Hematopoietic multipotent progenitor cell treated with erythropoietin and hydrocortisone succinate and interleukin-3 and kit ligand, for 17 days (in vitro differentiated cells): ENCODE results near the gene PRPSAP1.
"Not testable (repeated sequence)": the region's sequence is repeated elsewhere in the genome, so short reads cannot be mapped to it uniquely, and the experiment has no call there.

Source experiments
- DNase-seq: peaks from one replicate; pipeline ENCODE4 v3.0.0-alpha.2; 2015; ENCODE audit warnings: low spot score

PRPSAP1 gene

DNA sequence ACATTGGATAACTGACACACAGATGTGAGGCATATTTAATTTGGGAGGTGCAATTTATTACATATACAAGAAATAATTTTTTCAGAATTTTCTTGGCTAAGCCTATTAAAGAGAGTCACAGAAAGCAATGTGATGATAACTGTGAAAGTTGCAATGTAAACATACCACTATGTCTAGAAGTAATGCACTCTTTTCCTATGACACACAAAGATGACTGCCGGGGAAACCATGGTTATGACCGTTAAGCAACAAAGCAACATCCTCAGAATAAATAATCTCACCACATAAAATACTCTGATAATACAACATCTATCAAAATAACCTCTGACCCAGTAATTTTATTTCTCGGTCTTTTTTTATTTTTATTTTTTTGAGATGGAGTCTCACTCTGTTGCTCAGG is 35.1 kb downstream of the PRPSAP1 start:
- no peak for DNase-seq

- DNase-seq: no peak
Observed at GRCh38 chr17:76317535-76317934, 36.2 kb downstream of the PRPSAP1 start.

GRCh38 chr17:76314392-76315227 is 39.1 kb downstream of the PRPSAP1 start:
- no peak for DNase-seq

DNA sequence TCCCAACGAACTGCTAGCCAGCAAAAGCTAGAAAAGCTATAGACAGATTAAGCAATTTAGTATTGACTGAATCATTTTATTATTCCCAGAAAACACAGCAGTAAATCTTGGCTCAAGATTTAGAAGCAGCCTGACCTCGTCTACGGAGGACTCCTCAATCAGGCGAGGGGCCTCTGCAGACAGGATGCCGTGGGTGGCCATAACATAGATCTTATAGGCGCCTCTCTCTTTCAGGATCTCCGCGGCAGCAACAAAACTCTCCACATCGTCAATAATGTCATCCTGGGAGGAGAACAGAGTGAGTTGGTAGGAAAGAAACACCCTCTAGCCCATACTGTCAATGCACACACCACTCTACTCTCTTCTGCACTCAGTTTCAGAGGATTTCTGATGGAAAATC is 41.0 kb downstream of the PRPSAP1 start:
- DNase-seq: no peak

- no peak for DNase-seq
Observed at GRCh38 chr17:76309461-76309860, 44.3 kb downstream of the PRPSAP1 start.

DNA sequence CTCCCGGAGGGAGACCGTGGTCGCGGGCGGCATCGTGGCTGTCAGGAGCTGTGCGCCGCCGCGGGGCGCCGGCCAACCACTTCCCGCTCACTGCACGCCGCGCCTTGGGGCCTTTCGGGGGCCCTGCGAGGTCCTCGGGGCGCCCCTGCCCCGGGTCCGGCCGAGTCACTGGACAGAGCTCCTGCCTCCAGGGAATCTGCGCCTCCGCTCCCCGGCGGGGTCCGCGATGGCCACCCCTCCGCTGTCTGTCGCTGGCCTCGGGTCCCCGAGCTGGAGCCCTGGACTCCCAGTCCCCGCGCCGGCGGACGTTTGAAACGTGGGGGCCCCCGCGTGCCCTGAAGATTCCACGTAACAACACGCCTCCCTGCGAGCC is 45.8 kb downstream of the PRPSAP1 start, which contains the start of gene QRICH2:
Gene QRICH2 (minus strand): TSS at position 311 of the 373 bp plus-strand sequence. CDS start 278 bp downstream, at position 33.
- no peak for DNase-seq

GRCh38 chr17:76307299-76307965 is 46.3 kb downstream of the PRPSAP1 start:
- DNase-seq: no peak

DNA sequence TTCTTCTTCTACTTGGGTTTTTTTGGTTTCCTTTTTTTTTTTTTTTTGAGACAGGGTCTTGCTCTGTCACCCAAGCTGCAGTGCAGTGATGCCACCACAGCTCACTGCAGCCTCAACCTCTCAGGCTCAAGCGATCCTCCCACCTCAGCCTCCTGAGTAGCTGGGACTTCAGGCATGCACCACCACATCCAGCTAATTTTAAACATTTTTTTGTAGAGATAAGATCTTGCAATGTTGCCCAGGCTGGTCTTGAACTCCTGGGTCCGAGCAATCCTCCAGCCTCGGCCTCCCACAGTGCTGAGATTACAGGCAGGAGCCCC is 48.6 kb downstream of the PRPSAP1 start:
- not testable (repeated sequence) for DNase-seq

GRCh38 chr17:76304226-76305134 is 49.2 kb downstream of the PRPSAP1 start:
- DNase-seq: no peak

GRCh38 chr17:76297436-76297835 is 56.3 kb downstream of the PRPSAP1 start:
- DNase-seq: no peak

DNA sequence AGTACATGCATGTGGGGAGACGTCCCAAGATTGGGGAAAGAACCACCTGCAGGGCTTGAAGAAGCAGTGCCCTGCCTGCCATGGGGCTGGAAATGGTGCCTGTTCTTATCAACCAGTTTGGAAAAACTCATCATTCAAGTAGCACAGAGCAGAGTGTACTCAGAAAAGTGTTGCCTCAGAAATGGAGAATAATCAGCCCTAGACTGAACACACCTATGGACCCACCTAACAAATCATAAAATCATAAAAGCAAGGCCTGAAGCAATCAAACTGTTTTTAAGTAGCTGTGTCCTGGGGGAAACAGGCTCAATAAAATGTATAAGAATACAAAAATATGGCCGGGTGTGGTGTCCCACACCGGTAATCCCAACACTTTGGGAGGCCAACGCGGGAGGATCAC is 56.8 kb downstream of the PRPSAP1 start:
- no peak for DNase-seq

DNA sequence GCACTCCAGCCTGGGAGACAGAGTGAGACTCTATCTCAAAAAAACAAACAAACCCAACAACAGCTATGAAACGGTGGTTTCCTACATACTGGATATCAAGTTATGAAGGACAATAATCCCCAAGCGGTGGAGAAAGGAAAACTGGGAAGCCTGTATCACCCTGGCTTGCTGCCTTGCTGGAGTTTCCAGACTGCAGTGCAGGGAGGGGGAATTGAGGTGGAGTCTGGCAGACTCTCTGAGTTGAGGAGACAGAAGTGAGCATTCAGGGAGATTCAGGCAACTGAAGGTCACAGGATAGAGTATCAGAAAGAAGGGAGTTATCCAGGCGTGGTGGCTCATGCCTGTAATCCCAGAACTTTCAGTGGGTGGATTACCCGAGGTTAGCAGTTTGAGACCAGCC is 57.5 kb downstream of the PRPSAP1 start:
- DNase-seq: no peak

DNA sequence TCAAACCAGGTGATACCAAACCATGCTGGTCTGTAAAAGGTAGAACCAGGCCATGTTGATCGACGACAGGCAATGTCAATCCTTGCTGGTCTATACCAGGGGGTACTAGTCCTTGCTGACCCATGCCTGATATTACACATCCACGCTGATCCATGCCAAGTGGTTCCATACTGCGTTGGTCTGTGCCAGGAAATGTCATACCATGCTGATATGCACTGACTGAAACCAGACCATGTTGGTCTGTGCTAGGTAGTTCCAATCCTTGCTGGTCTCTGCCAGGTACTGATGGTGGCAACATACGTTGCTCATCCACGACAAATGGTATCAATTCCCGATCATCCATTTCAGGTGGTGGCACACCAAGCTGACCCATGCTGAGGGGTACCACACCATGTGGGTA is 60.6 kb downstream of the PRPSAP1 start:
- DNase-seq: no peak

DNA sequence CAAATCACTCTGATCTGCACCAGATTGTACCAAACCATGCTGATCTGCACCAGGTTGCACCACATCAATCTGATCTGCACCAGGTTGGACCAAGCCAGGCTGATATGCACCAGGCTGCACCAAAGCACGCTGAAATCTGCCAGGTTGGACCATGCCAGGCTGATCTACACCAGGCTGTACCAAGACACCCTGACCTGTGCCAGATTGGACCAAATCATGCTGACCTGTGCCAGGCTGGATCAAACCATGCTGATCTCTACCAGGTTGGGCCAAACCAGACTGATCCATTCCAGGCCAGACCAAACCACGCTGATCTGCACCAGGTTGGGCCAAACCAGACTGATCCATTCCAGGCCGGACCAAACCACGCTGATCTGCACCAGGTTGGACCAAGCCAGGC is 61.1 kb downstream of the PRPSAP1 start:
- no peak for DNase-seq

DNA sequence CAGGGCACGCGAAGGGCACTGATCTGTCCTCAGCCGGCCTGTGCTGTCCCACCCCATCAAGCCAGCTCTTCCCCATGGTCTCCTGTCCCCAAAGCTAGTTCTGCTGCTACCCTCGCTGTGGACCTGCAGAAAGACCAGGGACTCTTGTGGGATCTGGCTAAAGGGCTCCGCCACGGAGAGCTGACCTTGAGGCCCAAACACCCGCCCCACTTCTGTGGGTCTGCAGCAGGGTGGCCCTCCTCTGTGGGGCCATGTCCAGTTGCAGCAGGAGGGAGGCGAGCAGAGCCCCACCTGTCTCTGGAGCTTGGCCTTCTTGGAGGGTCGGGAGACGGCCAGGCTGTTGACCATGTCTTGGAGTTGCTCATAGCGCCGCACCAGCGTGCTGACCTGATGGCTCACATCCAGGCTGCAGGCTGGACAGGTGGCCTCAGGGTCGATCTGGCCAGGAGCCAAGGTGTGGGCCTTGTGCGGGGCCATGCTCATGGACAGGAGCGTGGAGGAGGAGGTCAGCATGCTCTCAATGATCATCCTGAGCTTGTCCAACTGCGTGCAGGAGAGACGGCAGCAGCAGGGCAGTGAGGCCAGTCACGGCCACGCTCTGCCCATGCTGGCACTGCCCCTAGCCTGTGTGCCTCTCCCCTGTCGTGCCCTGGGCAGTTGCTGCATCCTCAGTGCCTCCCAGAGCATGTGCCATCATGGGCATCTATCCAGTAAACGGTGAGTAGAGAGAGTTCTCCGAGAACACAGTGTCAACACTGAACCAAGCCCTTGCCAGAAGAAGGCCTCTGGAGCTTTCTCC is 71.9 kb downstream of the PRPSAP1 start:
- DNase-seq: no peak

GRCh38 chr17:76280650-76281049 is 73.1 kb downstream of the PRPSAP1 start:
- no peak for DNase-seq

DNA sequence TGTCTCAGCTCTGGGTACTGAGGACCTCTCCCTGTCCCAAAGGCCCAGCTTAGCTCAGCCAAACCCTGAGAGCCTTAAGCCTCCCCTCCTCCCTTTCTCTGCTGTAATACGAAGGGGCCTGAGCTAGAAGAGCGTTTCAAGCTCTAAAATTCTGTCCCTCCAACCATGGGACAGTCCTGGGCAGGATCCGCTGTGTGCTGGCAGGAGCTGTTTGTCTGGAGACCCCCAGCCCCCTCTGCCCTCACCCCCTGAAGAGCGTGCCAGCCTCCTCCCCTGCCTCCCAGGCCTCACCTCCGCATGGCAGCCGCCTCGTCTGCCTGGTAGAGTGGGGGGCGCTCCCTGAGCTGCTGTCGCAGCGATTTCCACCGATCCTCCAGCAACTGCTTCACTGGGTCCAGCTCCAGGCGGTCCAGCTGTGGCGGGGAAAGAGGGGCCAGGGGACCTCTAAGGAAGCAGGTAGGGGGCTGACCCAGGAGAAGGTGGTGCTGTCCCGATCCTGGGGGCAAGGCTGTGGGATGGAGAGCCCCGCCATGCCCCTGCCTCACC is 73.9 kb downstream of the PRPSAP1 start:
- no peak for DNase-seq

GRCh38 chr17:76278952-76279741 is 74.6 kb downstream of the PRPSAP1 start:
- DNase-seq: peak; percentile 90

GRCh38 chr17:76278268-76278908 is 75.3 kb downstream of the PRPSAP1 start:
- no peak for DNase-seq
